AG10803 (cell line): ENCODE data around the gene POR.

ENCODE experiments used
- DNase-seq: peaks from one replicate; pipeline ENCODE4 v3.0.0; 2010; ENCODE audit warnings: low read depth
- H3K4me3 ChIP-seq: 2 replicates; pipeline ENCODE4 v1.5.1; 2011; ENCODE audit warnings: mild to moderate bottlenecking, low read length, control low read depth
- TF ChIP-seq, protein P1 (sequence below): conservative IDR thresholded peaks from 2 replicates; pipeline ENCODE4 v1.5.1; 2011; ENCODE audit warnings: mild to moderate bottlenecking, low read length, control low read depth, inconsistent platforms

POR gene

DNA sequence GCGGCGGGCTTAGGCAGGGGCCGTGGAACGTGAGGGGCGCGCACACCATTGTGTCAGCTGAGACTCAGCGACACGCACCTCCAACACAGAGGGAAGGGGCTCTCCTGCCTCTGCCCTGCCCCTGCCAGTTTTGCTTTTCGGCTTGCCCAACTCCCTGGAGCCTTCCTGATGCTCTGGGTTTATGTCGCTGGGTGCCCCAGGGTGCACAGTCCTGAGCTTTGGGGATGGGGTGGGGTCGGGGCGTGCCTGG, 66.2 kb downstream of the POR start:
- TF ChIP-seq, protein P1, sequence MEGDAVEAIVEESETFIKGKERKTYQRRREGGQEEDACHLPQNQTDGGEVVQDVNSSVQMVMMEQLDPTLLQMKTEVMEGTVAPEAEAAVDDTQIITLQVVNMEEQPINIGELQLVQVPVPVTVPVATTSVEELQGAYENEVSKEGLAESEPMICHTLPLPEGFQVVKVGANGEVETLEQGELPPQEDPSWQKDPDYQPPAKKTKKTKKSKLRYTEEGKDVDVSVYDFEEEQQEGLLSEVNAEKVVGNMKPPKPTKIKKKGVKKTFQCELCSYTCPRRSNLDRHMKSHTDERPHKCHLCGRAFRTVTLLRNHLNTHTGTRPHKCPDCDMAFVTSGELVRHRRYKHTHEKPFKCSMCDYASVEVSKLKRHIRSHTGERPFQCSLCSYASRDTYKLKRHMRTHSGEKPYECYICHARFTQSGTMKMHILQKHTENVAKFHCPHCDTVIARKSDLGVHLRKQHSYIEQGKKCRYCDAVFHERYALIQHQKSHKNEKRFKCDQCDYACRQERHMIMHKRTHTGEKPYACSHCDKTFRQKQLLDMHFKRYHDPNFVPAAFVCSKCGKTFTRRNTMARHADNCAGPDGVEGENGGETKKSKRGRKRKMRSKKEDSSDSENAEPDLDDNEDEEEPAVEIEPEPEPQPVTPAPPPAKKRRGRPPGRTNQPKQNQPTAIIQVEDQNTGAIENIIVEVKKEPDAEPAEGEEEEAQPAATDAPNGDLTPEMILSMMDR = no peak
- no peak for DNase-seq
- no peak overlapping the region for H3K4me3 ChIP-seq

DNA sequence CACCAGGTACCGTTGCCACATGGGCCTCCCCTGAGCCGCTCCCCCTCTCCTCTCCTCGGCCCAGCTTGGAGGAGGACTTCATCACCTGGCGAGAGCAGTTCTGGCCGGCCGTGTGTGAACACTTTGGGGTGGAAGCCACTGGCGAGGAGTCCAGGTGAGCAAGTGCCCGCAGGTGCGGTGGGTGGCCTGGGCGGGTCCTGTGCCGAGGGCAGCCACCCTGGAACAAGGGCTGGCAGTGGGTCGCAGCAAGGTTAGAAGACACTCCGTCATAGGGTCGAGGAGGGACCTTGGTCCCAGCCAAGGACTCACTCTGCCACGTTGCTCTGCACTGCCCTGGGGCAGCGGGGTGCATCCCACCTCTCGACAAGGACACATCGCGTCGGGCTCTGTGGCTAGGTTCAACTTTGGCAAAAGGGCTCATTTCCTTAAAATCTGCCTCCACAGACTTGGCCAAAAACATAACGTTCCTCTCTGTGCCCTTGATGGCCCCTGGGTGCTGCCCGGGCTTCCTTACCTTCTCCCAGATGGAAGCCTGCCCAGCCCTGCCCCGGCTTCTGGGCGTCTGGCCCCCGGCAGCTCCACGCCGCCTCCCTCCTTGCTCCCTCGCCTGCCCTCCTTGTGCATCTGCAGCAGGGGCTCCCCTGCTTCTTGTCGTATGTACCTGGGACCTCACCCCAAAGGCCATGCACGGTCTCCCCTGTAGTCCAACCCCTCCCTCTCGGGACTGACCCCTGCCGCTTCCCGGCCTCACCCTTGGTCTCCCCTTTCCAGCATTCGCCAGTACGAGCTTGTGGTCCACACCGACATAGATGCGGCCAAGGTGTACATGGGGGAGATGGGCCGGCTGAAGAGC, 66.7 kb downstream of the POR start:
- no peak for DNase-seq
- H3K4me3 ChIP-seq = no peak overlapping the region
- TF ChIP-seq, protein P1 = no peak

DNA sequence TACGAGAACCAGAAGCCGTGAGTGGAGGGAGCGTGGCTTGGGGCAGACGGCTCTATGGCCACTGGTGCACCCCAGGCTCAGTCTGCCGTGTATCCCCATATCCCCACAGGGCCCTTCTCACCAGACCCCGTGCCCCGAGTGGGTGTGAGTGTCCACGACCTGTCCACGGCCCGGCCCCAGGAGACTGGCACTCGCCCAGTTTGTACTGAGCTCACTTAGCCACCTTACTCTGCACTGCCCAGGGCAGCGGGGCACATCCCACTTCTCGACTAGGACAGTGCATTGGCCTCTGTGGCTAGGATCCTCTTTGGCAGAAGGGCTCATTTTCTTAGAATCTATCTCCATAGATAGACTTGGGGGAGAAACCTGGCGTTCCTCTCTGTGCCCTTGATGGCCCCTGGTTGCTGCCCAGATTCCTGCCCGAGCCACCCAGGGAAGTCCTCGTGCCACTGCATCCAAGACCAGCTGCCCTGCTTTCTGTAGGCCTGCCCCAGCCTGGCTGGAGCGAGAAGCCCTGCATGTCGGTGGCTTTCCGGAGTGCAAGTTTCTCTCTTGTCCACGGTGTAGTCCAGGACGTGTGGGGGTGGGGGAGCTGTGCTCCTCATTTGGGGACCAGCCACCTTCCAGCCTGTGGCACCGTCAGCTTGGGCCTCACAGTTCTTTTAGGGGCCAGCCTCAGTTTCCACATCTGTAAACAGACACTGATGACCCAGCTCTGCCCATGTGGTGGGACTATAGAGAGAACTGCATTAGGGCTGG, 67.5 kb downstream of the POR start:
- DNase-seq = no peak
- TF ChIP-seq, protein P1 = no peak
- no peak overlapping the region for H3K4me3 ChIP-seq

DNA sequence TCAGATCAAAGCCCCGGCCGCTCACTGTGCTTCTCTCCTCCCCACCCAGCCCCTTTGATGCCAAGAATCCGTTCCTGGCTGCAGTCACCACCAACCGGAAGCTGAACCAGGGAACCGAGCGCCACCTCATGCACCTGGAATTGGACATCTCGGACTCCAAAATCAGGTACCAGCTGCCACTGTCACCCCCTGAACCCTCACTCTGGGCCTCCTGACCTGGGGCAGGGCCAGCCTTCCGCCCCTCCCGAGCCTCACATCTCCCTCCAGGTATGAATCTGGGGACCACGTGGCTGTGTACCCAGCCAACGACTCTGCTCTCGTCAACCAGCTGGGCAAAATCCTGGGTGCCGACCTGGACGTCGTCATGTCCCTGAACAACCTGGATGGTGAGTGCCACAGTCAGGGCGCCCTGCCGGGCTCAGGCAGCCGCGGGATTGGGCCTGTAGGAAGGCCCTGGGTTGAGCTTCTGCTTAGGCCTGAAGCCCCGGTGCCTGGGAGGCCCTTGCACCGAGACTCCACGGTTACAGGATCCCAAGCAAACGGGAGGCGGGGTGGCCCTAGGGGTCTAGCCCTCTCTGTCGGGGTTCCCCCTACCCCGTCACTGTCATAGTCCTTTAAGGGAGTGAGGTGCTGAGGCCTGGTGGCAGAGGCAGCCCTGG, 68.6 kb downstream of the POR start:
- TF ChIP-seq, protein P1 = no peak
- no peak overlapping the region for H3K4me3 ChIP-seq
- DNase-seq = no peak

DNA sequence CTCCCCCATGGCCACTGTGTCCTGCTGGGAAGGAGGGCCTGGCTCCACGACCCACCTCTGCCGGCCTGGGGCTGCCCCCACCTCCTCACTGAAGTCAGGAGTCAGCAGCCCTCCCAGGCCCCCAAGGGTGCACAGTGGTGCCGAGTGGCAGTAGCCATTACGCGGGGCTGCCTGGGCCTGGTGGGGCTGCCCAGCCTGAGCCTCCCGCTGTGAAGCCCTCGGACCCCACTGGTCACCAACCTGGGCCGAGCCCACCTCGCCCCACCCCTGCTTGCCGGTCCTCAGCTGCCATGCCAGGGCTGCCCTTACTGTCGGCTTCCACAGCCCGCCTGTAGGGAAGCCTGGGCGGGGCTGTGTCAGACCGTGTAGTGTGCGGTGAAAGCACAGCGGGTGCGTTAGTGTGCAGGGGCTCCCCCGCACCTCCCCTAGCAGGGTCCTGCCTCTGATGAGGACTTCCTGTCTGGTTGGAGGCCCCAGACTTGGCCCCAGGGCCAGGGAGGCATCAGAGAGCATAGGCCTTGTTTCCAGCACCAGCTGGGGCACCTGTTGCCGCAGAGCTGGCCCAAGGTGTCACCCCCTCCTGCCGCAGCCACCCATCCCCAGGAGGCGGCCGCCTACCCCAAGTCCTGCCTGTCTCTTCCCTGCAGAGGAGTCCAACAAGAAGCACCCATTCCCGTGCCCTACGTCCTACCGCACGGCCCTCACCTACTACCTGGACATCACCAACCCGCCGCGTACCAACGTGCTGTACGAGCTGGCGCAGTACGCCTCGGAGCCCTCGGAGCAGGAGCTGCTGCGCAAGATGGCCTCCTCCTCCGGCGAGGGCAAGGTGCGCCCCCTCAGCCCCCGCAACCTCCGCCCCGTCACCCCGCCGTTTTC, 69.4 kb downstream of the POR start:
- H3K4me3 ChIP-seq = no peak overlapping the region
- no peak for DNase-seq
- TF ChIP-seq, protein P1 = no peak

DNA sequence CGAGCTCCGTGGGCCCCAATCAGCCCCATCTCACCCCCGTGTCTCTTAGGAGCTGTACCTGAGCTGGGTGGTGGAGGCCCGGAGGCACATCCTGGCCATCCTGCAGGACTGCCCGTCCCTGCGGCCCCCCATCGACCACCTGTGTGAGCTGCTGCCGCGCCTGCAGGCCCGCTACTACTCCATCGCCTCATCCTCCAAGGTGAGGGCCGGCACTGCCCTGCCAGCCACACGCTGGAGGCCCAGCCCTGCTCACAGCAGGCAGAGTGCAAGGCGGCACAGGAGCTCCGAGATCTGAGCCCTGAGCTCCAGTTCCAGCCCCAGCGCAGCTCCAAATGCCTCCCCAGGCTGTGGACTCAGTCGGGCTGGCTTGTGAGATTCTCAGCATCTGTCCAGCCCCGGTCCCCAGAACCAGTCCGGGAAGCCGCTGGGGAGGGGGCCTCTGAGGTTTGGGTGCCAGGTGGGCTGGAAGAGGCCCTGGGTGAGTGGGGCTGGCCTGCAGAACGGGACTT, 70.1 kb downstream of the POR start:
- TF ChIP-seq, protein P1 = no peak
- H3K4me3 ChIP-seq = no peak overlapping the region
- DNase-seq = no peak
